HEK293T (cell line): ENCODE measurements around the gene NBEA.

ENCODE experiments used
- ARNT ChIP-seq: fragments of 450-650 bp; IDR thresholded peaks from 2 replicates; pipeline ENCODE4 v1.6.1; 2017; ENCODE audit warnings: mild to moderate bottlenecking
- BHLHE40 ChIP-seq: fragments of 450-650 bp; IDR thresholded peaks from 2 replicates; pipeline ENCODE4 v1.6.1; 2016; ENCODE audit warnings: mild to moderate bottlenecking, moderate library complexity, borderline replicate concordance
- CTBP1 ChIP-seq: fragments of 450-650 bp; IDR thresholded peaks from 2 replicates; pipeline ENCODE4 v1.6.1; 2016; ENCODE audit warnings: borderline replicate concordance
- ELF4 ChIP-seq: fragments of 450-650 bp; IDR thresholded peaks from 2 replicates; pipeline ENCODE4 v1.6.1; 2017; ENCODE audit warnings: antibody characterized with exemption
- FOXK2 ChIP-seq: fragments of 450-650 bp; IDR thresholded peaks from 2 replicates; pipeline ENCODE4 v1.6.1; 2016; ENCODE audit warnings: mild to moderate bottlenecking
- FOXM1 ChIP-seq: fragments of 450-650 bp; IDR thresholded peaks from 2 replicates; pipeline ENCODE4 v1.6.1; 2017; ENCODE audit warnings: mild to moderate bottlenecking, borderline replicate concordance
- HDGF ChIP-seq: fragments of 450-650 bp; IDR thresholded peaks from 2 replicates; pipeline ENCODE4 v1.6.1; 2017; ENCODE audit warnings: antibody characterized with exemption, borderline replicate concordance
- L3MBTL2 ChIP-seq: fragments of 450-650 bp; conservative IDR thresholded peaks from 2 replicates; pipeline ENCODE4 v1.6.1; 2016; ENCODE audit warnings: mild to moderate bottlenecking
- LEF1 ChIP-seq: fragments of 450-650 bp; IDR thresholded peaks from 2 replicates; pipeline ENCODE4 v1.6.1; 2017; ENCODE audit warnings: mild to moderate bottlenecking, borderline replicate concordance
- NFRKB ChIP-seq: fragments of 450-650 bp; IDR thresholded peaks from 2 replicates; pipeline ENCODE4 v1.6.1; 2016; ENCODE audit warnings: mild to moderate bottlenecking, moderate library complexity
- SP1 ChIP-seq: fragments of 450-650 bp; IDR thresholded peaks from 2 replicates; pipeline ENCODE4 v1.6.1; 2017
- SUZ12 ChIP-seq: fragments of 450-650 bp; IDR thresholded peaks from 2 replicates; pipeline ENCODE4 v1.6.1; 2016; ENCODE audit warnings: mild to moderate bottlenecking
- TARDBP ChIP-seq: fragments of 450-650 bp; IDR thresholded peaks from 2 replicates; pipeline ENCODE4 v1.6.1; 2016
- ZNF384 ChIP-seq: fragments of 450-650 bp; IDR thresholded peaks from 2 replicates; pipeline ENCODE4 v1.6.1; 2016

- no peak for TF ChIP-seq ELF4
- no peak for TF ChIP-seq NFRKB
- no peak for TF ChIP-seq LEF1
- no peak for TF ChIP-seq BHLHE40
- TF ChIP-seq ZNF384 = no peak
- no peak for TF ChIP-seq FOXK2
- no peak for TF ChIP-seq SP1
- TF ChIP-seq SUZ12 = no peak
- TF ChIP-seq ARNT = no peak
- no peak for TF ChIP-seq CTBP1
- no peak for TF ChIP-seq TARDBP
- TF ChIP-seq HDGF = no peak
- no peak for TF ChIP-seq L3MBTL2
- no peak for TF ChIP-seq FOXM1
Measured at GRCh38 chr13:35160896-35161295, 218.8 kb downstream of the NBEA start.
